ENCODE measurements around the gene DLX2.
"Not testable (repeated sequence)": the region's sequence is repeated elsewhere in the genome, so short reads cannot be mapped to it uniquely, and the experiment has no call there.

DLX2 gene

DNA sequence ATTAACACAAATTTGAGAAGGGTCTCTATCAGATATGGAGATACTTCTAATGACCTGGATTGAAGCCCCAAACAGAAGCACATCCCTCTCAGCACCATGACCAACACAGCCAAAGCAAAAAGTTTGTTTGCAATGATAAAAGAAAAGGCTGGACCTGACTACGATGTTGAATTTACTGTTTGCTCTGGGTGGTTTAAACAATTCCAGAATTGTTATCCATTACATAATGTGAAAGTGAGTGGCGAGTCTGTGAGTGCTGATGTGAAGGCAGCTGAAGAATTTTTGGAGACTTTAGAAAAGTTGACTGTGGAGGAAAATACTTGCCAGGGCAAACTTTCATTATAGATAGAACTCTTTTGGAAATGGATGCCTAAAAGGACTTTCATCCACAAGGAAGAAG lies 17.4 kb upstream of the DLX2 start:
- Histone ChIP-seq H3K4me3 (ENCODE audit: low read depth in 1 of 2, low read length in 2 of 2) (no peak overlapping the region), H3K27ac (ENCODE audit: low read depth, low read length) (no peak overlapping the region), H3K9ac (ENCODE audit: low read length) (no peak overlapping the region), H3K27me3 (ENCODE audit: control insufficient read depth in 1 of 2, insufficient read depth in 2 of 2, low read length in 2 of 2) (no peaks in the 10 kb centered on the region), H3K36me3 (ENCODE audit: insufficient read depth, low read length) (no peaks in the 10 kb centered on the region), H3K4me1 (ENCODE audit: insufficient read depth, low read length) (no peaks in the 10 kb centered on the region), H3K9me3 (ENCODE audit: low read length) (no peaks in the 10 kb centered on the region)

DNA sequence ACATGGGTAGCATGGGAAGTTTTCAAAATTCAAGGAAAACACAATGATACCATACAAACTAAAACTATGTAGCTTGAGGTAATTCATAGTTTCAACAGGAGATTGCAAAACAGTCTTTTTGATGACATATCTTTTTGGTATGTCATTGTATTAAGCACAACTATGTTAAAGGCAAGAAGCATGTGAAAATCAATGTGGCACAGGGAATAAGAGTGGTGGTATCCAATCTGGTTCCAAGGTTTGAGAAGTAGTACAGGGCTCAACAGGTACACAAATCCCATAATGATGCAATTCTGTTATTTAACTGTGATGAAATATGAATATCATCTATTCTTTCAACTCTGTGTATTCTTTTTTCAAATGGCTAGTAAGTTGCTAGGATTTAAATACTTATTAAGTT lies 16.4 kb upstream of the DLX2 start:
- no peaks in the 10 kb centered on the region for H3K4me1 ChIP-seq (ENCODE audit: insufficient read depth, low read length)
- no peaks in the 10 kb centered on the region for H3K9me3 ChIP-seq (ENCODE audit: low read length)
- no peak overlapping the region for H3K4me3 ChIP-seq (ENCODE audit: low read depth in 1 of 2, low read length in 2 of 2)
- H3K27me3 ChIP-seq (ENCODE audit: control insufficient read depth in 1 of 2, insufficient read depth in 2 of 2, low read length in 2 of 2) = no peaks in the 10 kb centered on the region
- H3K36me3 ChIP-seq (ENCODE audit: insufficient read depth, low read length) = no peaks in the 10 kb centered on the region
- no peak overlapping the region for H3K9ac ChIP-seq (ENCODE audit: low read length)
- no peak overlapping the region for H3K27ac ChIP-seq (ENCODE audit: low read depth, low read length)

DNA sequence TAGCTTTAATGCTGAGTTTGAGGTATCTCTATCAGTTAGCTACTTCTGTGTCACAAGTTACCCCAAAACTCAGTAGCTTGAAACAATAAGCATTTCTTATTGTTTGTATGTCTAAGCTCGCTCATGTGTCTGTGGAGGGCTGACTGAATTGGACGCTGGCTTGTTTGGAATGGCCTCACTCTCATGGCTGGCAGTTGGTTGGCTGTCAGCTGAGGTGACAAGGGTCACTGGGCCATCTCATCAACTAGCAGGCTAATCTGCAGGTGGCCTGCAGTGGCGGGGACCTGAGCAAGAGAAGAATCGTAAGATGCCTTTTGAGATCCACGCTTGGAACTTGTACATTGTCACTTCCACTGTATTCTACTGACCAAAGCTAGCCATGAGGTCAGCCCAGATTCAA lies 13.4 kb upstream of the DLX2 start:
- Histone ChIP-seq H3K27ac (ENCODE audit: low read depth, low read length) (no peak overlapping the region), H3K4me3 (ENCODE audit: low read depth in 1 of 2, low read length in 2 of 2) (no peak overlapping the region), H3K9me3 (ENCODE audit: low read length) (no peaks in the 10 kb centered on the region), H3K9ac (ENCODE audit: low read length) (no peak overlapping the region), H3K4me1 (ENCODE audit: insufficient read depth, low read length) (no peaks in the 10 kb centered on the region), H3K27me3 (ENCODE audit: control insufficient read depth in 1 of 2, insufficient read depth in 2 of 2, low read length in 2 of 2) (no peaks in the 10 kb centered on the region), H3K36me3 (ENCODE audit: insufficient read depth, low read length) (no peaks in the 10 kb centered on the region)

DNA sequence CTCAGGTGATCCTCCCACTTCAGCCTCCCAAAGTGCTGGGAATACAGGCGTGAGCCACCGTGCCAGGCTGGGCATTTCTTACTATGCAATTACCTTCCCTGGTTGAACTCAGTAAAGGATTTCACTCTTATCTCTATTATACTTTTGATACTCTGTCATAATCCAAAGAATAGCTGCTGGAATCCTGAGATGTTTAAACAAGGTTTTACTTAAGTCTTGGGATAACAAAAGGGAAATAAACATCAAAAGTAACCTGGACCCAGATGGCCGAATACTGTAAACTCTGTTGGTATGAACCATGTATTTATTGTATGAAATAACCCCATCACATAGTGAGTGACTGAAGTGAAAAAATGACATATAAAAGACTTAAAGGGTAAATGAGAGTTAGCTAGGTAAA lies 11.9 kb upstream of the DLX2 start:
- H3K4me1 ChIP-seq (ENCODE audit: insufficient read depth, low read length) = no peaks in the 10 kb centered on the region
- no peaks in the 10 kb centered on the region for H3K9me3 ChIP-seq (ENCODE audit: low read length)
- no peak overlapping the region for H3K9ac ChIP-seq (ENCODE audit: low read length)
- H3K4me3 ChIP-seq (ENCODE audit: low read depth in 1 of 2, low read length in 2 of 2) = no peak overlapping the region
- peaks cover 0 to 7% of the 10 kb centered on the region in 2 donors for H3K27me3 ChIP-seq (ENCODE audit: control insufficient read depth in 1 of 2, insufficient read depth in 2 of 2, low read length in 2 of 2)
- no peak overlapping the region for H3K27ac ChIP-seq (ENCODE audit: low read depth, low read length)
- H3K36me3 ChIP-seq (ENCODE audit: insufficient read depth, low read length) = no peaks in the 10 kb centered on the region

DNA sequence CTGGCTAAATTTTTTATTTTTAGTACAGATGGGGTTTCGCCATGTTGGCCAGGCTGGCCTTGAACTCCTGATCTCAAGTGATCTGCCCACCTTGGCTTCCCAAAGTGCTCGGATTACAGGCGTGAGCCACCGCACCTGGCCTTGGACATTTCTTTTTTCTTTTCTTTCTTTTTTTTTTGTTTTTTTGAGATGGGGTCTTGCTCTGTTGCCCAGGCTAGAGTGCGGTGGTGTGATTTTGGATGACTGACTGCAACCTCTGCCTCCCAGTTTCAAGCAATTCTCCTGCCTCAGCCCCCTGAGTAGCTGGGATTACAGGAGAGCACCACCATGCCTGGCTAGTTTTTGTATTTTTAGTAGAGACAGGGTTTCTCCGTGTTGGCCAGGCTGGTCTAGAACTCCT lies 11.5 kb upstream of the DLX2 start:
- not testable (repeated sequence) for H3K9ac ChIP-seq (ENCODE audit: low read length); H3K4me3 ChIP-seq (ENCODE audit: low read depth in 1 of 2, low read length in 2 of 2); H3K27ac ChIP-seq (ENCODE audit: low read depth, low read length); H3K27me3 ChIP-seq (ENCODE audit: control insufficient read depth in 1 of 2, insufficient read depth in 2 of 2, low read length in 2 of 2); H3K36me3 ChIP-seq (ENCODE audit: insufficient read depth, low read length); H3K4me1 ChIP-seq (ENCODE audit: insufficient read depth, low read length); H3K9me3 ChIP-seq (ENCODE audit: low read length)

DNA sequence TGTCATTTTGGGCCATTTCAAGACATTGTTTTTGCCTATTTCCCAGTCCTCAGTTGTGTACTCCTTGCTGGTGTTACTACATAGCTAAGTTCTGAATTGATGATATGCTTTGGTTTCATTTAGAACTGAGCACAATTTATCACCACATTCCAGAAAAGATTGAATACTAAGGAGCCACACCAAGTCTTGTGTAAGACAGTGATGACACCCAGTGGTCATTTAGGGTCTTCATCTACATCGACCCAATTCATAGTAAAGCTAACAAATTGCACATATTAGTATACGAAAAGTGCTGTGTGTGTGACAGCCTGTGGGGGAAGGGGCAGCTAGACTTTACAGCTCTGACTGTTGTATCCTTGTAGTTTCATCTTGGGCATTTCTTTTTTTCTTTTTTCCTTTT lies 10.9 kb upstream of the DLX2 start:
- Histone ChIP-seq H3K27ac (ENCODE audit: low read depth, low read length) (no peak overlapping the region), H3K9me3 (ENCODE audit: low read length) (no peaks in the 10 kb centered on the region)

DNA sequence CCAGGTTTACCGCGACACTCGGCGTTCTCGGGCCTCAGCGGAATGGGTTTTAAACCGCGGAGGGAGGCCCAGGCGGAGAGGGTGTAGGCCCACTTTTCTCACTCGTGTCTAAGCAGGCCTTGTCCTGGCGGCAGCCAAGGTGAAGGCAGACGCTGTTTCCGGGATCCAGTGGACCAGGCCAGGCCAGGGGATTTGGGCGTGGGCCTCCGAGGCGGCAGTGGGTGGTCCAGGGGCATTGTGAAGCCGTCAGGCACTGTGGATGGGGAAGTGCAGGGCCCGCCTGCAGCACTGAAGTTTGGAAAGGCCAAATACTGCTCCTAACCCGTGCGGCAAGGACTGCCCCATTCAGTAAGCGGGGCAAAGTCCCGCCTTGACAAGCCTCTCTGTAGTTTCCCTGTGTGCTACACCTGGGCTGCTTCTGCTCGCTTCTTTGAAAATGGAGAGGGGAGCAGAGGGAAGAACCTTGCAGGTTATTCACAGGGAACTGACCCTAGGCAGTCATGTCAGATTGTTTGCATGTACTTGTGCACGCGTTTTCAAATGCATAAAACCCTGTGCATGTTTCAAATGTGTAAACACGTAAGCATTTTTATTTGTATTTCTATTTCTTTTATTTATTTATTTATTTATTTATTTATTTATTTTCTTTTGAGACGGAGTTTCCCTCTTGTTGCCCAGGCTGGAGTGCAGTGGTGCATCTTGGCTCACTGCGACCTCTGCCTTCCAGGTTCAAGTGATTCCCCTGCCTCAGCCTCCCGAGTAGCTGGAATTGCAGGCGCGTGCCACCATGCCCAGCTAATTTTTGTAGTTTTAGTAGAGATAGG lies 7.5 kb upstream of the DLX2 start:
- H3K9me3 ChIP-seq (ENCODE audit: low read length) = no peaks in the 10 kb centered on the region
- no peak overlapping the region for H3K27ac ChIP-seq (ENCODE audit: low read depth, low read length)
- H3K4me3 ChIP-seq (ENCODE audit: low read depth in 1 of 2, low read length in 2 of 2) = no peak overlapping the region
- H3K27me3 ChIP-seq (ENCODE audit: control insufficient read depth in 1 of 2, insufficient read depth in 2 of 2, low read length in 2 of 2) = peaks cover 32 to 46% of the 10 kb centered on the region in 2 donors
- H3K36me3 ChIP-seq (ENCODE audit: insufficient read depth, low read length) = no peaks in the 10 kb centered on the region
- H3K4me1 ChIP-seq (ENCODE audit: insufficient read depth, low read length) = peaks cover 17% of the 10 kb centered on the region
- H3K9ac ChIP-seq (ENCODE audit: low read length) = no peak overlapping the region

More for the DNA sequence above, 10.9 kb upstream of the DLX2 start:
- no peak overlapping the region for H3K4me3 ChIP-seq (ENCODE audit: low read depth in 1 of 2, low read length in 2 of 2)
- H3K9ac ChIP-seq (ENCODE audit: low read length) = no peak overlapping the region
- H3K36me3 ChIP-seq (ENCODE audit: insufficient read depth, low read length) = no peaks in the 10 kb centered on the region
- H3K4me1 ChIP-seq (ENCODE audit: insufficient read depth, low read length) = no peaks in the 10 kb centered on the region
- peaks cover 3 to 12% of the 10 kb centered on the region in 2 donors for H3K27me3 ChIP-seq (ENCODE audit: control insufficient read depth in 1 of 2, insufficient read depth in 2 of 2, low read length in 2 of 2)

DNA sequence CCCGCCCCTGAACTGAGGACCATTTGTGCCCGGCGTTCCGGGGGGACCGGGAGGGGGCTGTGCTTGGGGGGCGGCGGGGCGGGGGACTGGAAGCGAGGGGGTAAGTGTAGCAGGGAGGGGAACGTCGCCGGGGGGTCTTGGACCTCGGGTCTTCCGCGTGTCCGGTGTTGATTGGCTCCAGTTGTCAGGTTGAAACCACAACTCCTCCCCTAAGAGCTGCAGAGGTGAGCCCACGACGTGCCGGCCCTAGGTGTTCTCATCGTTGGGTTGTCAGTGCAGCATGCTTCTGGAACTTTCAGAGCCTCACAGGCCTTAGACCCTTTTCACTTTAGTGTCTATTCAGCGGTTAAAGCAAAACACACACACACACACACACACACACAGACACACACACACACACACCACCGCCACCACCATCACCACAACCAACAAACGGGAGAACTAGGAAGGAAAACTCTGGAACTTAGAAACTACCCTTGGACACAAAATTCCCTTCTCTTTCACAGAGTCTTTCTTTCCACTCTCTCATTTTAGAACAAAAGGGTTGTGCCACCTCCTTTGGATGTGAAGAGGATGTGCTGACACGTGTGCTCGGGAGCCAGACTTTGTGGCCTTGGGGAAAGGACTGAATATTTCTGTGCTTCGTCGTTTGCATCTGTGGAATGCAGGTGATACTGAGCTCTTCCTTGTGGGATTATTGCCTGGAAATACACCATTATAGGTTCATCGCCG lies 6.7 kb upstream of the DLX2 start:
- Histone ChIP-seq H3K36me3 (ENCODE audit: insufficient read depth, low read length) (no peaks in the 10 kb centered on the region), H3K4me1 (ENCODE audit: insufficient read depth, low read length) (peaks cover 17% of the 10 kb centered on the region), H3K4me3 (ENCODE audit: low read depth in 1 of 2, low read length in 2 of 2) (no peak overlapping the region), H3K9me3 (ENCODE audit: low read length) (no peaks in the 10 kb centered on the region), H3K27ac (ENCODE audit: low read depth, low read length) (no peak overlapping the region), H3K9ac (ENCODE audit: low read length) (no peak overlapping the region), H3K27me3 (ENCODE audit: control insufficient read depth in 1 of 2, insufficient read depth in 2 of 2, low read length in 2 of 2) (peaks cover 40 to 54% of the 10 kb centered on the region in 2 donors)

DNA sequence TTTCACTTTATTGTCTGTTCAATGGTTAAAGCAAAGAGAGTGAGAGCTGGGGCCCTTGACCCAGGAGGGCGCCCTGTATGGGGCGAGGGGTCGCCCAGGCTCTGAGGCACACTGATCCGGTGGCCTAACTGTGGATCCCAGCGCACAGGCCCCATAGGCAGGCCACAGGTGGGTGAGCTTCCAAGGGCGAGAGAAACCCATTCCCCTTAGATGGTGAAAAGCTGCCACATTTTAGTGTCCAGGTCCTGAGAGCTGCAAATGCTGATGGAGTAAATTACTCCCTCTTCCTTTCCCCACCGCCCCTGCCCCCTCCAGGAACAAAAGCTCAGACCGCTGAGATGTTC lies 5.9 kb upstream of the DLX2 start:
- Histone ChIP-seq H3K4me1 (ENCODE audit: insufficient read depth, low read length) (peaks cover 17% of the 10 kb centered on the region), H3K9me3 (ENCODE audit: low read length) (no peaks in the 10 kb centered on the region), H3K4me3 (ENCODE audit: low read depth in 1 of 2, low read length in 2 of 2) (no peak overlapping the region), H3K27ac (ENCODE audit: low read depth, low read length) (no peak overlapping the region), H3K27me3 (ENCODE audit: control insufficient read depth in 1 of 2, insufficient read depth in 2 of 2, low read length in 2 of 2) (peaks cover 47 to 62% of the 10 kb centered on the region in 2 donors), H3K36me3 (ENCODE audit: insufficient read depth, low read length) (no peaks in the 10 kb centered on the region), H3K9ac (ENCODE audit: low read length) (no peak overlapping the region)

DNA sequence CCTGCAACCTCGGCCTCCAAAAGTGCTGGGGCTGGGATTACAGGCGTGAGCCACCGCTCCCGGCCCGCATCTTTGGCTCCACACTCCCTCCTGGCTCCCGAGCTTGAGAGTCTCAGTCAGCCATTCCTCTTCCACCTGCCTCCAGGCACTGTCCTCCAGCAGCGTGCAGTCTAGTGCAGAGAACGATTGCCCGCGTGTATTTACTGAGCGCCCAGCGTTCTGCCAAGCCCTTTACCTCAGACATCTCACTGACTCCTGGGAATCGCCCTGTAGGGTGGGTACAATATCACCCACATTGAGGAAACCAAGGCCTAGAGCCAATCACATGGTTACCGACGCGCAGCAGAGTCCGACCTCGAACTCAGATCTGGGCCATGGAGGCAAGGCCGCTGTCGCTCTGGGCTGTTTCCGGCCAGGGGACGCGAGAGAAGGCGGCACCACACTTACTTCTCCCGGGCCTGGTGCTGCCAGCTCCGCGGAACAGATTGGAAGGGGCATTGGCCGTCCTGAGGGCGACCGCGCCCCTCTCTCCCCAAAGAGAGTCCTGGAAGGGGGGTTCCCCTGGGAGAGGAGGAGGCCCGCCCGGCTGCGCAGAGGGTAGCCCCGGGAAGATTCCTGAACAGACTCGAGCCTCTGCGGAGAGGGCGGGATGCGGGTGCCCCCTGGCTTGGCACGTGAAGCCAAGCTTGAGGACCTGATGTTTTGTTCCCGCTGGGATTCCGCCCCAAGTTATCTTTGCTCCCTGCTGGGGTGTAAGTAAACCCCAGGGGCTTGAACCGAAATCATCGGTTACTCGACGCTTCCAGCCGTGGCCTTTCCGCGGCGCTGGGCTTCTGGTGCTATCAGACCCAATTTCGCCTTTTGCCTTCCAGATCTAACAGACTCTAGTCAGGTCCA lies 5.2 kb upstream of the DLX2 start:
- peaks cover 54 to 69% of the 10 kb centered on the region in 2 donors for H3K27me3 ChIP-seq (ENCODE audit: control insufficient read depth in 1 of 2, insufficient read depth in 2 of 2, low read length in 2 of 2)
- peaks cover 20% of the 10 kb centered on the region for H3K4me1 ChIP-seq (ENCODE audit: insufficient read depth, low read length)
- no peak overlapping the region for H3K27ac ChIP-seq (ENCODE audit: low read depth, low read length)
- no peak overlapping the region for H3K9ac ChIP-seq (ENCODE audit: low read length)
- no peaks in the 10 kb centered on the region for H3K9me3 ChIP-seq (ENCODE audit: low read length)
- H3K36me3 ChIP-seq (ENCODE audit: insufficient read depth, low read length) = no peaks in the 10 kb centered on the region
- no peak overlapping the region for H3K4me3 ChIP-seq (ENCODE audit: low read depth in 1 of 2, low read length in 2 of 2)

Measured in muscle layer of colon (tissue), 2 donors.